NCI-H526 treated with DMSO at 0.1 percent for 48 hours (cell line): ENCODE data around the gene SLC19A2.

Experiments used
- DNase-seq: peaks from one replicate; lab custom pipeline; 2025; lab: John Stamatoyannopoulos, UW

Gene SLC19A2

DNA sequence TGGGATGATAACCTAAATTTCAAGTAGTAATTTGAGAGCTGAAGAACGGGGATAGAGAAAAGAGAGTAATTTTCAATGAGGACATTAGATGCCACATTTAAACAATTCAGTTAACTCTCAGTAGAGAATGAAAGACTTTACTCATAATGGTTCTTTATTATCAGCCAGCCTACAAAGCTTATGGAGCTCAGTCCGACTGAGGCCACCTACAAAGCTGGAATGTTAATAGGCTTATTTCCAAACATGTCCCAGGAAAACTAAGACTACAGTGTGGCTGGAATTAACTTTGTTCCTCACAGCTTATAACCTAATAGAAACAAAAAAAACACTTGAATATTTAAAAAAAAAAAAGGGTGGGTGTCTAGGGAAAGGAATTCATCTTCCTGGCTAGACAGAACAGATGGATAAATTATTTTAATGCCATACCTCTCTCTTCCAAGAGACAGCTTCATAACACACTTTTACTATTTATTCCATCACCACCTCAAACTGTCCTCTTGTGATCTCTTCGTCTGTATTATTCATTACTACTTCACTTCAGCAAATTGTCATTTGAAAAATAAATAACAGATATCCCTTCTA is 9.8 kb downstream of the SLC19A2 start:
- no peak for DNase-seq

DNA sequence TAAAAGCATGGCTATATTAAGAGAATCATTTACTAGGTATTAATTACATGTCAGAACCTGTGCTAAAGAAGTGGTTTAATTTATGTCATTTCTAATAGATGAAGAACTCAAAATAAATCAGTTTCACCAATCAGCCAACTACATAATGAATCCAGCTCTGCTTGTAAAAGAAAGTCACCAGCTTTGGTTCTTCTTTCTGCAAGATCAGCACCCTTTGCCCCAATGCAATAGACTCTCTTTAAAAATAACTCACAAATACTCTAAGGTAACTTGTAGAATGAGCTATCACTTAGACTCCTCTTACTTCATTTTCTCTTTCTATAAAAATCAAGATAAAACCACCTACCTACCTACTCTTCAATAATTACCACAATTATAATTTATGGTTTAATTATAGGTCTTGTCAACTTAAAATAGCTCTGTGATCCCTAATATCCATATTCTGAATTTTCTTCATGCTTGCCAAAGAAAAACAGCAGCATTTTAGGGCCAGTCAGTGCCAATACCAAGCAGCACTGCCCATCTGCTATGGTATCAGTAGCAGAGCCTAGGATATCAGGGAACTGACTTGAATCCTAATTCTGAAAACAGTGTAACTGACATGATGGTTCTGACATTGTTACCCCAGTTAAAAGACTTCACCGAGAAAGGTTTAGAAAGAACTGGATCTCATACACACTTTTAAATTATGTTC is 11.3 kb downstream of the SLC19A2 start:
- no peak for DNase-seq

DNA sequence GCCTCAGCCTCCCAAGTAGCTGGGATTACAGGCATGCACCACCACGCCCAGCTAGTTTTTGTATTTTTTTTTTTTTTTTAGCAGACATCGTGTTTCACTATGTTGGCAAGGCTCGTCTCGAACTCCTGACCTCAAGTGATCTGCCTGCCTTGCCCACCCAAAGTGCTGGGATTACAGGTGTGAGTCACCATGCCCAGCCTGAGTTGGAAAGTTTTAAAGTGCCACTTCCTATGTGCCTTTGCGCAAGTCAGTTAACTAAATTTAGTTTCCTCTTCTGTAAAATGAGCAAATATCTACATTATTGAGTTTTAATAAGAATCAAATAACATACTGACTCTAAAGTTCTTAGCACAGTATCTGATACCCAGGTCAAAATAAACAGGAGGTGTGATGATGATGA is 12.4 kb downstream of the SLC19A2 start:
- no peak for DNase-seq

DNA sequence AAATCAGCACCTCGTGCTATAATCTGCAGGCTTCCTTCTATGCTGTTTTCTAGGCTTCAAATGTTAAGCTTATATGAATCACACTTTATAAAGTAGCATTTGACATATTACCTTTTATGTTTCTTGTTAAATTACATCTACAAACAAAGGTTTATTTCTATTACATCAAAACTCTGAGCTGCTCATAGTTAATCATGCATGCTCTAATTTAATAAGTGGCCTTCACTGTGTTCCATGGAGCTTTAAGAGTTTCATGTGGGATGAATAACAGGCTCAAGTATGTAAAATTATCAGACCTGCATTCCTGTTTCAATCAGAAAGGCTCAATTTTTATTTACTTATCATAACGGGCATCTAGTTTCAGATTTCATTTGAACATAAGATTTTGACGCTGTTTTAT is 13.0 kb downstream of the SLC19A2 start:
- no peak for DNase-seq

DNA sequence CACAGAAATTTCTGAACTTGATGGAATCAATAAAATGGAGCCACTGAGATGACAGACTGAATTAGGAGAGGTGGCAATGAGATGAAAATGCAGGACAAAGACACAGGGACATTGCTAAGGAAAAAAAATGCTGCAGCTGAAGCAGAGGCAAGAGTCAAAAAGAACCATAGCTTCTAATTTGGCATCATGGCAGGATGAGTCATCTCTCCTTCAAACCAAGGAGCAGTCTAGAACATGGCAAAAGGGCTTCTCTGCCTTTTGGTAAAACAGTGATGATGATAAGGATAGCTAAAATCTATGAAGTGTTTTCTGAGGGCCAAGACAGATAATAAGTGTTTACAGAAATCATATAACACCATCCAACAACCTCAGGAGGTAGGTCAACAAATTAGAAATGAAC is 16.8 kb downstream of the SLC19A2 start:
- no peak for DNase-seq

DNA sequence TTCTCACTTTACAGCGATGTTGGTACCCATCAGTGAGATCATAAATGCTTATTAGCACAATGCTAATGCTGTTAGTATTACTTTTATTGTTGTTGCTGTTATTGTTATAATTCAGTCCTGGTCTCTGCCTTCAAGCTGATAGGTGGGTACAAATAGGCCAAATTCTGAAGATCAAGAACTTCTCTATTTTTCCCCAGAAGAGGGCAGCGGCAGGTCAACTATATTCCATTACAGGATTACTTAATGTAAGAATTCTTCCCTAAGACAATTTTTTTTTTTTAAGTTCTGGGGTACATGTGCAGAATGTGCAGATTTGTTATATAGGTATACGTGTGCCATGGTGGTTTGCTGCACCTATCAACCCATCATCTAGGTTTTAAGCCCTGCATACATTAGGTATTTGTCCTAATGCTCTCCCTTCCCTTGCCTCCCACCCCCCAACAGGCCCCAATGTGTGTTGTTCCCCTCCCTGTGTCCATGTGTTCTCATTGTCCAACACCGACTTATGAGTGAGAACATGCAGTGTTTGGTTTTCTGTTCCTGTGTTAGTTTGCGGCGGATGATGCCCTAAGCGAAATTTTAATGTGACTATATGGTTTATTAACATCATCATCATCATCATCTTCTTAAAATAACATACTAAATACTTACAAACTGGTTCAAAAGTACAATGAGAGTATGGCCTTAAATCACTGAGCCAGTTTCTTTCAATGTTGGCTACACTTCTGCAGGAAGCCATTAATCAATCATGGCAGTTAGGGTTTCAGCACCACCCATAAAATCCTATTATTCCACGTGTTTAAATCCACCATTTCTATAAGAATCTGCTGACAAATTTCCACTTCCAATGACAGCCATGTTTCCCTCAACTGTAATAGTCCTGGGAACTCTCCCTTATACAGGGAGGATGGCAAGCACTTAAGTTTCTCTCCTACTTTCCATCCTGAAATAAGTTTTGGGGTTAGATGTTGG is 19.2 kb downstream of the SLC19A2 start:
- peak; percentile 60 for DNase-seq

DNA sequence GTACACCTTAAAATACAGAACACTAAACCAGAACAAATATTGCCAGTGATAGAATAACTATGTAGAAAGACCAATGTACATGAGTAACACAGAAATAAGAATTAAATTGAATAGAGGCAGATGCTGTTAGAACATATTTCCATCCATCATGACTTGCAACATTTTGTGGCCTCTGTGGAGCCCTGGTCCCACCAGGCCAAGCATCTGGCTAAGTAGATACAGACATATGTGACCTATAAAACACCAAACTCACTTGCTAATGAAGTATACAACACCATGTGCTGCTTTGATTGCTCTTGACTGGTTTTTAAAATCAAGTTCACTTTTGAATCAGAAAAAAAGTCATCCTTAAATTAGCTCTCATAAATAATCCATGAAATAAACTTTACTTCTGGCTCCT is 20.5 kb downstream of the SLC19A2 start:
- no peak for DNase-seq

DNA sequence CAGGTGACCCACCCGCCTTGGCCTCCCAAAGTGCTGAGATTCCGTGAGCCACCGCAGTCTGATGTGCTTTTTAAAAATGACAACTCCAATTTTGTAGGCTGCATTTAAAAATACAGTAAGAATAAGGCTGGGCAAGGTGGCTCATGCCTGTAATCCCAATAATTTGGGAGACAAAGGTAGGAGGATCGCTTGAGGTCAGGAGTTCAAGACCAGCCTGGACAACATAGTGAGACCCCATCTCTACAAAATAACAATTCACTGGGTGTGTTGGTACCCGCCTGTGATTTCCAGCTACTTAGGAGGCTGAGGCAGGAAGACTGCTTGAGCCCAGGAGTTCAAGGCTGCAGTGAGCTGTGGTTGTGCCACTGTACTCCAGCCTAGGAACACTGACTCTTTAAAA is 23.4 kb downstream of the SLC19A2 start:
- no peak for DNase-seq

DNA sequence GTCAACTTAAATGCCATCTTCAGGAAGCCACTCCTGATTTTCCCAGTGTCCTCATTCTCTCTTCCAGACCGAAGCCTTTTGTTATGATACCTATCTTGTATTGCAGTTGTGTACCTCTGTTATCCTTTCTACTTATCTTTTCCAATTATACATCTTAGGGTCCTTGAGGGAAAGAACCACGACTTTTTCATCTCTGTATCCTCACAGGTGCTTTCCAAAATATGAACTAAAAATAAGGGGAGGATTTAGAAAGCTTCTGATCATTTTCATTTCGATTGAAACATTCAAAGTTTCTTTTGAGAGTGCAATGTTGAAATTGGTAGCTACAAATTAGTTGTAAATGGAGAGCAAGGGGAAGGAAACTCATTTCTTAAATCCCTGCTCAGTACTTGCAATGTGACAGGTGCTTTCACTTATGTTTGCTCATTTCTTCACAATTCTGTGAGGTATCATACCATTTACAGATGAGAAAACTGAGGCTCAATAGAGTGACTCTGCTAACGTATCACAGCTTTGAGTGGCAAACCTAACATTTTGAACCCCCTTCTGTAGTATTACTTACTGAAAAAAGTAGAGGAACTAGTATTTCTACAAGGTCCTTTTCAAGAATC is 24.2 kb downstream of the SLC19A2 start:
- no peak for DNase-seq

DNA sequence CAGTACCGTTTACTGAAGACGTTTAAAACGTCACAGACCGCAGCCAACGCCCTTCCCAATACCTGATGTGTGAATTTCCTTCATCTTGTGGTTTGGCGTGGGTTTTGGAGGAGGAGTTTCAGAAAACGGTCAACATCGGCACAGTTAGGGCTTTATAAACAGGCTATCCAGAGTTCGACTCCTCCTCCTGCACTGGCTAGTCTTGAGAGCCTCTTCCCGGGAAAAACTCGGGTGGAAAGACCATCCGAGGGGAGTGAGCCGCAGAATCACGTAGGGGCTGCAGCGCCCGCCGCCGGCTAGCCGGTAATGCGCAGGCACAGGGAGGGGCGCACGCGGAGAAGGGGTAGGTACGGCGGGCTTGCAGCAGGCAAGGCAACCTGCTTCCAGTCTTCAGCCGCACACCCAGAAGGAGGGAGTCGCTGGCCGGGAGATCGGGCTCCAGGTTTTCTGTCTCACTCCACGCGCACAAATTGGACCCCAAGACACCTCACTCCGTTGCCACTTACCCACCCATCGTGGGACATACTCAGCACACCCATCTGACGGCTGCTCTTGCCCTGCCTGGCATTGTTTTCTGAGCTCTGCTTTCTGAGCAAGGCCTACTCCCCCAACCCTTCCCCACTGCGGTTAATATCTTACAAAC is 25.4 kb downstream of the SLC19A2 start:
- no peak for DNase-seq

DNA sequence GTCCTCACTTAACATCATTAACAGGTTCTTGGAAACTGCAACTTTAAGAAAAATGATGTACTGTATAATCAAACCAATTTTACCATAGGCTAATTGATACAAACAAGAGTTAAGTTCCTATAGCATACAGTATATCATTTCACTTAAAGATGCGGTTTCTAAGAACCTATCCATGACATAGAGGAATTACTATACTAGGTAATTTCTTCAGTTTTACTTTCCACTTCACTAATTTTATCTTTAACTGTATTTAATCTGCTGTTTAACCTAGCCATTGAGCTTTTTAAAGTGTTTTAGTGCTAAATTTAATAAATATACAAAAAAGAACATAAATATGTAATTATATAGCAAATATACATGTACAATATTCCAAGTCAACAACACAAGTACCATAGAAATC is 28.3 kb downstream of the SLC19A2 start:
- DNase-seq: no peak

DNA sequence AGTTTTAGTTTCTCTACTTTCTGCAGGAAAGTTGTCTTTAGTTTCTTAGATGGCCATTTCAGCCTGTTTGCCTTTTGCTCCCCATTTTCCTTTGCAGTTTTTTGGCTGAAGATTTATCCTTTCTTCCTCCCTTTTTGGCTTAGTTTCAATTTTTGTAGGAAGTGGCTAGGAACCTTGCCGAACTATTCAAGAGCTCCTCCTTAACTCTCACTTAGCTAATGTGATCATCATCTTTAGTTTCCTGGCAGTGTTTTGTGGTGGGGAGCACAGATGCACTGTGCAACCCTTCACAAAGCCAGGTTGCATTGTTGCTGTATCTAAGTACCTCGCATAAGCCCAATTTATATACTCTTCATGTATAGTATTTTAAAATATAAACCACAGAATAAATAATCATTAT is 29.7 kb downstream of the SLC19A2 start:
- DNase-seq: no peak

DNA sequence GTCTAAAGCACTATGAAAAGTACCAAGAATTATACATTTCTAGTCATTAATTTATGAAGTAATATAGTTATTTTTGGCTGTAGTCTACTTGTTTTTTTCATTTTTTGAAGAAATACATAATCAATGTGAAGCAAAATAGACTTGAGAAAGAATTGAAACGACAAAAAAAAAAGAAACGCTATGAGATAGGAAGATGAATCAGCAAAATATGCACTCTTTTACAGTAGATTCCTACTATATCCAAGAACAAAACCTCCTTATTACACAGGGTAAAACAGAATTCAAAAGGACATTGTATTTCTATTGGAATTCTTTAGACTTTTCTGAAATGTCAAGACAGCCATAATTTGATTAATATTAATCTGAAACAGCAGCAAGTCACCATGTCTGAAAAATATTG is 32.8 kb downstream of the SLC19A2 start:
- DNase-seq: no peak

DNA sequence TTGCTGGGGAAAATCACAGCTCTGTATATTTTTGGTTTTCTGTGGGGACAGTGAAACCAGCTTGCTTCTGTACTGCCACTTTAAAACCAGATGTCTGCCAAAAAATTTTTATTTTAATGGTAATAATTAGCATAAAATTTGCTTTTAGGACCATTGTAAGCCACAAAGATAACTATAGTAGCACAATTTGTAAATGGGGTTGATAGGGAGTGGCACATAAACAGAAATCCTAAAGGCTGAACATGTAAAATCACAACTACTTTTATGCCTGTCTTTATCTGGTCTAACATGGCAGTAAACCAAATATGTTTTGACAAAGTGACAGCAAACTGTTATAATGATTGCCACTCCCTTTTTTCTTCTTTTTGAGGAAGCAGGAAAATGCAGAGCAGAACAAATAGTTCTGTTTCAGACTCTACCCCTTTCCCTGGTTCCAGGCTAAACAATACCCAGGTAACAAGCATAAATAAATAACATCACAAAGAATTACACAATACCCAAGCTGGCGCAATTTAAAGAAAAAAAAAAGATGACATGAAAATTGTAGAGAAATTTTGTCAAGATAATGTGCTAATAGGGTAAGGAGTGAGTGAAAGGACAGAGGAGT is 34.4 kb downstream of the SLC19A2 start:
- DNase-seq: no peak

DNA sequence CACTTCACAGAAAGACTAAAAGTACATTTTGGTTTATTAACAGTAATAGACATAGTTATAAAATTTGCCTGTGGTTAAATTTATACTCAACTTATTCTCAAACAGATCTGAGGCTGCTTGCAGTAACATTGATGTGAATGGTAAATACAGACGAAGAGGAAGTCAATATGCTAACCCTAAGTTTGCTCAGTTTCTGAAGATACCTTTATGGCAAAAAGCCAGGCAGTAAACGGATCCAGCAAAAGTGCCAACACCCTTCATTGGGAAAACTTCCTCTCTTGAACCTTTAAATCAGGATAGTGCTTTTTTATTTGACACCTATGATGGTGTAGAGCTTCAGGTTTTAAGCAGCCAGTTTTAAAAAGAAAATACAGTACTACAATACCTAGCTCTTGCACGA is 41.8 kb downstream of the SLC19A2 start:
- DNase-seq: no peak

DNA sequence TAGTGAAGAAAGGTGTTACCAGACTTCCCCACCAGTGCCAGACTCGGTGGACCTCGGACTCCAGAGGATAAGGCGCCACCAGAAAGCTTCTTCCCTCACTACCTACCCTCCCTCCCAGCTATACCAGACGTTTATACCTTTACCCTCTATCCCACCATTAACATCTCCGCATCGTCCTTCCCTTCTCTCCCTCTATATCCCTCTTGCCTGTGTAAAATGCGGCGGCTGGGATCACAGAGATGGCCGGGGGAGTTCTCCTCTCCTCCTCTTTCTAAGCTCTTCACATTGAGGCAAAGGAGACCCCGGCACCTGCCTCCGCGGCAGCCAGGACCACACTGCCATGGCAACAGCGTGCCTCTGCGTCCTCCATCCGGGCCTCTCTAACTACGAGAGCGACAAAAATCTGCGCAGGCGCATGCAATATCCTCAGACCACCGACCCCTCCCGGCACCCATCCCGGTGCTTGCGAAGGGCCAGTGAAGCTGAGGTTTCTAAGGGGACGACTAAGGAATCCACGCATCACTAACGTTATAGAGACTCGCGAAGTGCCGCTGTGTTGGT is 58.6 kb downstream of the SLC19A2 start, which contains the start of gene CCDC181:
Gene CCDC181, minus strand, starts transcription at position 394 of the 561 bp plus-strand sequence. CDS start 2,547 bp downstream, outside the sequence.
- DNase-seq: peak; percentile 92

DNA sequence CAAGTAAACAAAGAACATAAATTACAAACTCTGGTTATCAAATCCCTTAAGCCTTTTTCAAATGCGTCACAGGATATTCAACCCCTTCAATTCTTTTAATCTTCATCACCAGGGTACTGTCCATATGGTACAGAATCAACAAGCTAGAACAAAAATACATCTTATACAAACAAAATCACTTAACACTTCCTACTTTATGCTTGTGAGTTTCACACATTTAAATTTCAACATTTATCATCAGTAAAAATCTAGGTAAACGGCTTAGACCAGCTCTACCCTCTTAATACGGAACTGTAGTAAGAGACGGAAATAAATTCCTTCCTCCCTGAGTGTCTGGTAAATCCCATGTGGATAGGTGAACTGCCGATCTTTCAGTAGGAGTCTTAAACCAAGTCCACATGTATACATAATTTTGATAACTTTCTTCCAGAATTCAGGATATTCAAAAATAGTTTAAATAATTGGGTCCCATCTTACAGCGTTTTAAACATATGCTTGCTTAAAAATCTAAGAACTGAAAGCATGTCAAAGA is 59.5 kb downstream of the SLC19A2 start:
- DNase-seq: peak; percentile 41

DNA sequence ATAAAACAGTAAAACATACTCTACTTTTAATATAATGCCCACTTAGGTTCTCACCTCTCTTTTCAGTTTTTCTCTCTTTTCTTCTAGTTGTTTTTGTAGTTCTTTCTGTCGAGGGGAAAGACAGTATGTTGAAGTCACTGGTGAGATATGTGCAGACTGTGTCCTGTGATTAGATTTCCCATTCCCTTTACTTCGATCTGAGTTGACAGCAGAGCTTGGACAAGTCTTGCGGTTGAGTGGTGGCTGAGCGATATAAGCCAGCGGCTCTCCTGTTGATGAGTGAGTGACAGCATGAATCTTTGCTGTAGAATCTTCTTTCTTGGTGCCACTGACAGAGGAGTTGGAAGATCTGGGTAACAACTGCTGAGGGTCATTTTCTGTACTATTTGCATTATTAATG is 64.4 kb downstream of the SLC19A2 start:
- DNase-seq: no peak

DNA sequence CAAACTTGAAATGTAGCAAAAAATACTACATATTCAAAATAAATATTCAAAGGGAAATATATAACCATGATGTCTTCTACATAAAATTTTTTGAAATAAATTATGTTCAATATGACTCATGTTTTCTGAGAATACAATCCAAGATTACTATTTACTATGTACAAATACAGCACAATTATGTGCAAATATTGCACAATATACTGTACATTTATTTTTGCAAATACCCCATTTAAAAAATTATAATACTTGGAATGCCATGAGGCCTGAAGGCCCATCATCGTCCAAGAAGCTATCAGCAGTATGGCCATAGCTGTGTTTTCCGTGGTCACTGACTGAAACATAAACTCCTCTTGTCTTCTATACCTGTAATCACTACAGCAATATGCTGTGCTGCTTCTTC is 70.8 kb downstream of the SLC19A2 start:
- DNase-seq: no peak
